ENCODE data around the gene RCOR1. TPM values are rescaled to one million over a fixed set of nuclear protein-coding genes. Genes with fewer than 3 reads are reported as not detected.
"Not testable (repeated sequence)": the region's sequence is repeated elsewhere in the genome, so short reads cannot be mapped to it uniquely, and the experiment has no call there.

The RCOR1 gene
- total RNA-seq, 1 donor from 2014 or later: 52.8 TPM

GRCh38 chr14:102751088-102751487 lies 158.6 kb downstream of the RCOR1 start:
- ATAC-seq: no peak

GRCh38 chr14:102752239-102752847 lies 159.9 kb downstream of the RCOR1 start:
- no peak for ATAC-seq

- no peak for ATAC-seq
Observed at GRCh38 chr14:102754370-102755262, 162.2 kb downstream of the RCOR1 start.

GRCh38 chr14:102757646-102758045 lies 165.2 kb downstream of the RCOR1 start:
- ATAC-seq: peak; percentile 6

- ATAC-seq: no peak
Observed at GRCh38 chr14:102758087-102758486, 165.6 kb downstream of the RCOR1 start.

- no peak for ATAC-seq
Observed at GRCh38 chr14:102759456-102760187, 167.2 kb downstream of the RCOR1 start.

GRCh38 chr14:102760496-102761193 lies 168.2 kb downstream of the RCOR1 start:
- ATAC-seq: peak; percentile 42

- peak; percentile 6 for ATAC-seq
Observed at GRCh38 chr14:102761206-102761605, 168.8 kb downstream of the RCOR1 start.

- ATAC-seq: peak; percentile 6
Observed at GRCh38 chr14:102764220-102764671, 171.8 kb downstream of the RCOR1 start.

GRCh38 chr14:102765770-102766169 lies 173.3 kb downstream of the RCOR1 start:
- ATAC-seq: not testable (repeated sequence)

- peak; percentile 44 for ATAC-seq
Observed at GRCh38 chr14:102768223-102769048, 176.0 kb downstream of the RCOR1 start.

GRCh38 chr14:102769049-102769327 lies 176.5 kb downstream of the RCOR1 start:
- peak; percentile 4 for ATAC-seq

- no peak for ATAC-seq
Observed at GRCh38 chr14:102770147-102771123, 178.0 kb downstream of the RCOR1 start.

- no peak for ATAC-seq
Observed at GRCh38 chr14:102771144-102771543, 178.7 kb downstream of the RCOR1 start.

GRCh38 chr14:102772781-102773570 lies 180.5 kb downstream of the RCOR1 start:
- ATAC-seq: no peak

GRCh38 chr14:102774391-102775153 lies 182.1 kb downstream of the RCOR1 start:
- peak; percentile 42 for ATAC-seq

GRCh38 chr14:102775855-102776760 lies 183.7 kb downstream of the RCOR1 start:
- peak; percentile 48 for ATAC-seq
